Cardiac muscle cell (in vitro differentiated cells and primary cell): ENCODE data around the gene STYK1. TPM values are rescaled to one million over a fixed set of nuclear protein-coding genes. Genes with fewer than 3 reads are reported as not detected.
A peak's percentile ranks its signal among the peaks of the same experiment; 100 is the strongest.

Experiments
- DNase-seq, 2 donors: peaks; one replicate each; pipeline versions ENCODE4 v3.0.0 to v3.0.0-alpha.2; 2010 to 2017; ENCODE audit warnings: low read depth in 1 of 2, low spot score in 1 of 2
- H3K27ac ChIP-seq: fragments of 200-600 bp; sonication (generic); 2 replicates; pipeline ENCODE4 v1.5.1; 2016
- H3K27me3 ChIP-seq: fragments of 200-600 bp; sonication (generic); 2 replicates; pipeline ENCODE4 v1.6.0; 2016; ENCODE audit warnings: control low read depth
- H3K36me3 ChIP-seq: fragments of 200-600 bp; sonication (generic); 2 replicates; pipeline ENCODE4 v1.5.1; 2016; ENCODE audit warnings: control low read depth
- H3K4me1 ChIP-seq: fragments of 200-600 bp; sonication (generic); 2 replicates; pipeline ENCODE4 v1.8.1; 2017; ENCODE audit warnings: low read depth, mild to moderate bottlenecking, mixed run types
- H3K4me3 ChIP-seq: fragments of 200-600 bp; sonication (generic); 2 replicates; pipeline ENCODE4 v1.5.1; 2016; ENCODE audit warnings: mild to moderate bottlenecking
- H3K9me3 ChIP-seq: fragments of 200-600 bp; sonication (generic); 2 replicates; pipeline ENCODE4 v1.5.1; 2017; ENCODE audit warnings: low read depth, mild to moderate bottlenecking, control low read depth
- CTCF ChIP-seq: IDR thresholded peaks from 2 replicates; pipeline ENCODE4 v1.5.1; 2012; ENCODE audit warnings: low read depth, mild to moderate bottlenecking, low read length
- polyA plus RNA-seq: library from polyadenylated mRNA; unstranded; fragments of >200 nt; fragmentation: Nextera tagmentation; extraction: Ambion mirVana; gene quantifications from 2 replicates; pipeline ENCODE4 v1.2.1, GENCODE V29; 2016
- total RNA-seq: library from RNA; depleted of rRNA; stranded (reverse); fragments of >200 nt; gene quantifications from 2 replicates; pipeline ENCODE4 v1.2.3, GENCODE V29; 2016

Gene STYK1
- total and polyA plus RNA-seq, 2 experiments from 2014 or later = 0.21 to 0.65 TPM

GRCh38 chr12:10607885-10608458 lies 65.9 kb downstream of the STYK1 start:
- peak; percentile 31 for TF ChIP-seq CTCF
- H3K27ac ChIP-seq = no peak overlapping the region
- peaks cover 32% of the 10 kb centered on the region for H3K36me3 ChIP-seq
- no peaks in the 10 kb centered on the region for H3K27me3 ChIP-seq
- no peak overlapping the region for H3K4me3 ChIP-seq
- H3K4me1 ChIP-seq = no peaks in the 10 kb centered on the region
- H3K9me3 ChIP-seq = no peaks in the 10 kb centered on the region
- DNase-seq = peak in 1 of 2 donors; percentile 28

GRCh38 chr12:10601860-10602259 lies 72.0 kb downstream of the STYK1 start:
- Histone ChIP-seq H3K4me1 (no peaks in the 10 kb centered on the region), H3K9me3 (no peaks in the 10 kb centered on the region), H3K4me3 (no peak overlapping the region), H3K27me3 (no peaks in the 10 kb centered on the region), H3K36me3 (peaks cover 22% of the 10 kb centered on the region), H3K27ac (no peak overlapping the region)
- no peak for DNase-seq
- TF ChIP-seq CTCF = no peak

GRCh38 chr12:10600988-10601387 lies 72.9 kb downstream of the STYK1 start:
- Histone ChIP-seq H3K4me1 (no peaks in the 10 kb centered on the region), H3K4me3 (no peak overlapping the region), H3K27ac (no peak overlapping the region), H3K36me3 (peaks cover 17% of the 10 kb centered on the region), H3K27me3 (no peaks in the 10 kb centered on the region), H3K9me3 (no peaks in the 10 kb centered on the region)
- no peak for DNase-seq
- TF ChIP-seq CTCF = no peak

GRCh38 chr12:10595881-10596280 lies 78.0 kb downstream of the STYK1 start:
- Histone ChIP-seq H3K4me1 (no peaks in the 10 kb centered on the region), H3K4me3 (no peak overlapping the region), H3K9me3 (no peaks in the 10 kb centered on the region), H3K27me3 (no peaks in the 10 kb centered on the region), H3K27ac (no peak overlapping the region), H3K36me3 (peaks cover 10% of the 10 kb centered on the region)
- no peak for TF ChIP-seq CTCF
- no peak for DNase-seq

- no peaks in the 10 kb centered on the region for H3K4me1 ChIP-seq
- peaks cover 7% of the 10 kb centered on the region for H3K36me3 ChIP-seq
- no peaks in the 10 kb centered on the region for H3K9me3 ChIP-seq
- no peak for DNase-seq
- no peak for TF ChIP-seq CTCF
- no peak overlapping the region for H3K4me3 ChIP-seq
- no peak overlapping the region for H3K27ac ChIP-seq
- no peaks in the 10 kb centered on the region for H3K27me3 ChIP-seq
Observed at GRCh38 chr12:10590966-10591365, 82.9 kb downstream of the STYK1 start.
